H1 (cell line): Measurements from ENCODE around the gene JPH3.

Experiments
- BACH1 ChIP-seq: IDR thresholded peaks from 2 replicates; pipeline ENCODE4 v1.6.1; 2012; ENCODE audit warnings: low read length, improper control_type of control experiment
- CBX5 ChIP-seq: fragments of 300-800, 300-1000 bp; sonication (generic); IDR thresholded peaks from 2 replicates; pipeline ENCODE4 v1.7.1; 2016; ENCODE audit warnings: antibody characterized with exemption, low read length, low read depth
- CEBPB ChIP-seq: IDR thresholded peaks from 2 replicates; pipeline ENCODE4 v1.6.1; 2012; ENCODE audit warnings: low read depth, low read length
- GABPA ChIP-seq: IDR thresholded peaks from 2 replicates; pipeline ENCODE4 v1.6.1; 2011; ENCODE audit warnings: mild to moderate bottlenecking, low read length, moderate library complexity, borderline replicate concordance; ENCODE audit not compliant: insufficient read depth
- JUN ChIP-seq: IDR thresholded peaks from 2 replicates; pipeline ENCODE4 v1.6.1; 2011; ENCODE audit warnings: low read depth, mild to moderate bottlenecking, improper control_type of control experiment, low read length
- JUND ChIP-seq: IDR thresholded peaks from 2 replicates; pipeline ENCODE4 v1.6.1; 2011; ENCODE audit warnings: mild to moderate bottlenecking, improper control_type of control experiment, low read length
- POLR2A ChIP-seq, 2 experiments: IDR thresholded peaks; 1 replicate in 1 of 2; 2 replicates in 1 of 2; pipeline ENCODE4 v1.6.1; 2011; ENCODE audit warnings: low read depth in 2 of 2, low read length in 2 of 2, mild to moderate bottlenecking in 2 of 2; ENCODE audit errors: control extremely low read depth in 1 of 2
- SAP30 ChIP-seq: fragments of 300-600 bp; sonication (generic); IDR thresholded peaks from 2 replicates; pipeline ENCODE4 v1.7.1; 2012; ENCODE audit warnings: low read length, moderate library complexity, mild to moderate bottlenecking, inconsistent platforms; ENCODE audit not compliant: insufficient read depth, insufficient replicate concordance
- SP1 ChIP-seq: IDR thresholded peaks from 2 replicates; pipeline ENCODE4 v1.6.1; 2011; ENCODE audit warnings: low read depth, low read length
- TF ChIP-seq, protein P1 (sequence below), 3 experiments: IDR thresholded peaks; 1 replicate in 2 of 3; 2 replicates in 1 of 3; pipeline versions ENCODE4 v1.5.1 to v1.6.1; 2011; ENCODE audit warnings: low read length in 3 of 3, mild to moderate bottlenecking in 3 of 3, inconsistent platforms in 2 of 3, low read depth in 1 of 3, moderate library complexity in 1 of 3; ENCODE audit not compliant: insufficient read depth in 1 of 3; ENCODE audit errors: control extremely low read depth in 1 of 3
- TF ChIP-seq, protein P2 (sequence below): IDR thresholded peaks from 2 replicates; pipeline ENCODE4 v1.6.1; 2012; ENCODE audit warnings: inconsistent platforms

DNA sequence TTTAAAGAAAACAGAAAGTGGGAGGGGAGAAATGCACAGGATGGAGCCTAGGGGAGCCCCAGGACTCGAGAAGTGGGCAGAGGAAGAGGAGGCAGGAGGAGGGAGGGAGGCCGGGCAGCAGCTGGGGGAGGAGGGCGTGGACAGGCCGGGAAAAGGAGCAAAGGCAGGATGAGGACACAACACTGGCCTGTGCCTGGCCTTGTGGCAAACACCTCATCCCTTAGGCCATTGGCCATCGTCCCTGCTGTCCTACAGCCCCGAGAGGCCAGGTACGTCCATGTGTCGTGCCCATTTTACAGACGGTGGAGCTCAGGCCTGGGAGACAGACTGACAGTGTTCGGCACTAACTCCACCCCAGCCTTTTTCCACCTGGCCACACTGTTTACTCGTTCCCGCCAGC lies 15.9 kb downstream of the JPH3 start:
- TF ChIP-seq POLR2A (IDR thresholded peaks at IDR 0.05; ENCODE audit: control extremely low read depth in 1 of 2, low read depth in 2 of 2, low read length in 2 of 2): no peak
- TF ChIP-seq, protein P1, sequence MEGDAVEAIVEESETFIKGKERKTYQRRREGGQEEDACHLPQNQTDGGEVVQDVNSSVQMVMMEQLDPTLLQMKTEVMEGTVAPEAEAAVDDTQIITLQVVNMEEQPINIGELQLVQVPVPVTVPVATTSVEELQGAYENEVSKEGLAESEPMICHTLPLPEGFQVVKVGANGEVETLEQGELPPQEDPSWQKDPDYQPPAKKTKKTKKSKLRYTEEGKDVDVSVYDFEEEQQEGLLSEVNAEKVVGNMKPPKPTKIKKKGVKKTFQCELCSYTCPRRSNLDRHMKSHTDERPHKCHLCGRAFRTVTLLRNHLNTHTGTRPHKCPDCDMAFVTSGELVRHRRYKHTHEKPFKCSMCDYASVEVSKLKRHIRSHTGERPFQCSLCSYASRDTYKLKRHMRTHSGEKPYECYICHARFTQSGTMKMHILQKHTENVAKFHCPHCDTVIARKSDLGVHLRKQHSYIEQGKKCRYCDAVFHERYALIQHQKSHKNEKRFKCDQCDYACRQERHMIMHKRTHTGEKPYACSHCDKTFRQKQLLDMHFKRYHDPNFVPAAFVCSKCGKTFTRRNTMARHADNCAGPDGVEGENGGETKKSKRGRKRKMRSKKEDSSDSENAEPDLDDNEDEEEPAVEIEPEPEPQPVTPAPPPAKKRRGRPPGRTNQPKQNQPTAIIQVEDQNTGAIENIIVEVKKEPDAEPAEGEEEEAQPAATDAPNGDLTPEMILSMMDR (IDR thresholded peaks at IDR 0.05; ENCODE audit: control extremely low read depth in 1 of 3, insufficient read depth in 1 of 3, low read depth in 1 of 3, low read length in 3 of 3): no peak
- TF ChIP-seq GABPA: no peak
- TF ChIP-seq CEBPB: no peak
- TF ChIP-seq JUN: no peak
- no peak for TF ChIP-seq BACH1
- no peak for TF ChIP-seq JUND
- no peak for TF ChIP-seq SAP30
- TF ChIP-seq CBX5: no peak
- no peak for TF ChIP-seq SP1
- TF ChIP-seq, protein P2, sequence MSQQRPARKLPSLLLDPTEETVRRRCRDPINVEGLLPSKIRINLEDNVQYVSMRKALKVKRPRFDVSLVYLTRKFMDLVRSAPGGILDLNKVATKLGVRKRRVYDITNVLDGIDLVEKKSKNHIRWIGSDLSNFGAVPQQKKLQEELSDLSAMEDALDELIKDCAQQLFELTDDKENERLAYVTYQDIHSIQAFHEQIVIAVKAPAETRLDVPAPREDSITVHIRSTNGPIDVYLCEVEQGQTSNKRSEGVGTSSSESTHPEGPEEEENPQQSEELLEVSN: no peak
